Measurements from ENCODE around the gene P2RX3.

DNA sequence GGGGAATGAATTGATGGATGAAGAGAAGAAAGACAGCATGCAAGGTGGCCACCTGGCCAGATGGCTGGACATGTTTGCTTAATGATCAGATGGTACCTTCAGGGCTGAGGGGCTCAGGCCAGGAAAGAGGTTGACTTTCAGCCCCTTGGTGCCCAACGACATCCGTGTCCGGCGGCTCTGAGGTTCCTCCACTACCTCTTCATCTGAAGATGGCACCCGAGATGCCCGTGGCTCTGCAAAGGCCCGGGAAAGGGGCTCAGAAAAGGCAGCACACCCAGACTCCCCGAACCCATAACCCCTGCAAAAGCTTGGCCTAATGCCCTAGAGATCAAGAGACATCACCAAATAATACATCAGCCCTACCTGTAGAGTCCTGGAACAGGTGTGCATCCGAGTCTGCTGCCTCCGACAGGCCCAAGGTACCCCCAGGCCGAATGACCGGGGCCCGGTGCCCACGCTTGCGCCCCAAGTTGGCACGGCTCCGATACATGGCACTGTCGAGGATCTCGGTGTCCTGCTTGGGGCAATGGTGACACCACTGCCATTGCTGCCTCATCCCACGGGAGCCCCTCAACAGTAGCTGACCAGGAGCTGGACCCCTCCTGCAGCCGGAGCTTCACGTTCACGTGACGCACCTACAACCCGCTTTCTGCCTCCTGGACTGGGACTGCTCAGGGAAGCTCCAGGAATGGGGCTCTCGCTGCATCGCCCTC is 36.3 kb upstream of the P2RX3 start:
- TF ChIP-seq, protein P1, sequence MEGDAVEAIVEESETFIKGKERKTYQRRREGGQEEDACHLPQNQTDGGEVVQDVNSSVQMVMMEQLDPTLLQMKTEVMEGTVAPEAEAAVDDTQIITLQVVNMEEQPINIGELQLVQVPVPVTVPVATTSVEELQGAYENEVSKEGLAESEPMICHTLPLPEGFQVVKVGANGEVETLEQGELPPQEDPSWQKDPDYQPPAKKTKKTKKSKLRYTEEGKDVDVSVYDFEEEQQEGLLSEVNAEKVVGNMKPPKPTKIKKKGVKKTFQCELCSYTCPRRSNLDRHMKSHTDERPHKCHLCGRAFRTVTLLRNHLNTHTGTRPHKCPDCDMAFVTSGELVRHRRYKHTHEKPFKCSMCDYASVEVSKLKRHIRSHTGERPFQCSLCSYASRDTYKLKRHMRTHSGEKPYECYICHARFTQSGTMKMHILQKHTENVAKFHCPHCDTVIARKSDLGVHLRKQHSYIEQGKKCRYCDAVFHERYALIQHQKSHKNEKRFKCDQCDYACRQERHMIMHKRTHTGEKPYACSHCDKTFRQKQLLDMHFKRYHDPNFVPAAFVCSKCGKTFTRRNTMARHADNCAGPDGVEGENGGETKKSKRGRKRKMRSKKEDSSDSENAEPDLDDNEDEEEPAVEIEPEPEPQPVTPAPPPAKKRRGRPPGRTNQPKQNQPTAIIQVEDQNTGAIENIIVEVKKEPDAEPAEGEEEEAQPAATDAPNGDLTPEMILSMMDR (IDR thresholded peaks at IDR 0.05; ENCODE audit: borderline replicate concordance, extremely low read depth, low read length, poor library complexity, severe bottlenecking): no peak
- TF ChIP-seq EZH2 (IDR thresholded peaks at IDR 0.05; ENCODE audit: borderline replicate concordance, low read depth, low read length, severe bottlenecking): no peak
